Colonic mucosa (tissue), 4 donors: Measurements from ENCODE around the gene CFAP52. TPM values are rescaled to one million over a fixed set of nuclear protein-coding genes. Genes with fewer than 3 reads are reported as not detected.
"Not testable (repeated sequence)": the region's sequence is repeated elsewhere in the genome, so short reads cannot be mapped to it uniquely, and the experiment has no call there.

Experiments
- DNase-seq: peaks from one replicate; pipeline ENCODE4 v3.0.0-alpha.2; 2020
- H3K27ac ChIP-seq: fragments of 200-600 bp; one replicate; pipeline ENCODE4 v1.8.0; 2021
- H3K27me3 ChIP-seq: fragments of 200-600 bp; one replicate; pipeline ENCODE4 v1.8.0; 2021
- H3K36me3 ChIP-seq: fragments of 200-600 bp; one replicate; pipeline ENCODE4 v1.8.0; 2021
- H3K4me1 ChIP-seq: fragments of 200-600 bp; one replicate; pipeline ENCODE4 v1.8.0; 2021; ENCODE audit warnings: mild to moderate bottlenecking
- H3K4me3 ChIP-seq: fragments of 200-600 bp; one replicate; pipeline ENCODE4 v1.8.0; 2021
- H3K9ac ChIP-seq, 2 donors: one replicate each; pipeline ENCODE4 v1.7.0; 2013; ENCODE audit warnings: control low read depth in 2 of 2, low read depth in 2 of 2, low read length in 2 of 2
- H3K9me3 ChIP-seq: fragments of 200-600 bp; one replicate; pipeline ENCODE4 v1.8.0; 2021
- intact Hi-C: fragments of 100-400 bp; cut with DNase I; formaldehyde crosslinking; loops from one replicate; pipeline ENCODE4 v1.14.1; 2022
- total RNA-seq, 2 donors: library from RNA; stranded (reverse); fragmentation: NEBNext Ultra II Directional in 1 of 2; extraction: Animal tissue kit (Norgen Biotek cat#: 25700) in 1 of 2; gene quantifications; one replicate each; pipeline ENCODE4 v1.2.1, GENCODE V29; 2021
- TF ChIP-seq, protein P1 (sequence below): fragments of 200-600 bp; IDR thresholded peaks from one replicate; pipeline ENCODE4 v1.8.0; 2022; ENCODE audit warnings: antibody characterized with exemption, mild to moderate bottlenecking
- donor health status: healthy.
- donor health status: DM: no; HTN: no; CAD: no.
- donor health status: DM: no; HTN: no; CAD: no.

Gene CFAP52
- total RNA-seq, 2 donors from 2014 or later, result not detected

DNA sequence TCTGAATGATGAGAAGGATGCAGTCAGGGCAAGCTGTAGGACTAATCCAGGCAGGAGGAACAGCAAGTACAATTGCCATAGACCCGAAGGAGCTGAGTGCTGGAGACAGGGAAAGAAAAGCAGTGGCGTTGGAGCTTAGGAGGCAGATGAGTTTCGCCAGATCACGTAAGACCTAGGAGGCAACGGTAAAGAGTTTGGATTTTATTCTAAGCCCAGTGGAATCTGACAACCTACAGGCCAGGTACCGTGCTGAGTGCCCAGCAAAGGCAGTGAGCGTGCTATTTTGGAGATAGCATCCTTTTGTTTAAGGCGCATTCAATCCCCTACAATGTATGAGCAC, 70.1 kb downstream of the CFAP52 start:
- H3K9ac ChIP-seq, result peak overlapping the region in 1 of 2 donors; percentile 85
- H3K4me3 ChIP-seq, result peak overlapping the region; percentile 64
- H3K9me3 ChIP-seq, result no peaks in the 10 kb centered on the region
- H3K27ac ChIP-seq, result peak overlapping the region; percentile 94
- TF ChIP-seq, protein P1, sequence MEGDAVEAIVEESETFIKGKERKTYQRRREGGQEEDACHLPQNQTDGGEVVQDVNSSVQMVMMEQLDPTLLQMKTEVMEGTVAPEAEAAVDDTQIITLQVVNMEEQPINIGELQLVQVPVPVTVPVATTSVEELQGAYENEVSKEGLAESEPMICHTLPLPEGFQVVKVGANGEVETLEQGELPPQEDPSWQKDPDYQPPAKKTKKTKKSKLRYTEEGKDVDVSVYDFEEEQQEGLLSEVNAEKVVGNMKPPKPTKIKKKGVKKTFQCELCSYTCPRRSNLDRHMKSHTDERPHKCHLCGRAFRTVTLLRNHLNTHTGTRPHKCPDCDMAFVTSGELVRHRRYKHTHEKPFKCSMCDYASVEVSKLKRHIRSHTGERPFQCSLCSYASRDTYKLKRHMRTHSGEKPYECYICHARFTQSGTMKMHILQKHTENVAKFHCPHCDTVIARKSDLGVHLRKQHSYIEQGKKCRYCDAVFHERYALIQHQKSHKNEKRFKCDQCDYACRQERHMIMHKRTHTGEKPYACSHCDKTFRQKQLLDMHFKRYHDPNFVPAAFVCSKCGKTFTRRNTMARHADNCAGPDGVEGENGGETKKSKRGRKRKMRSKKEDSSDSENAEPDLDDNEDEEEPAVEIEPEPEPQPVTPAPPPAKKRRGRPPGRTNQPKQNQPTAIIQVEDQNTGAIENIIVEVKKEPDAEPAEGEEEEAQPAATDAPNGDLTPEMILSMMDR, result no peak
- DNase-seq, result no peak
- intact Hi-C loops, result no loop called here
- no peaks in the 10 kb centered on the region for H3K27me3 ChIP-seq
- H3K4me1 ChIP-seq, result no peaks in the 10 kb centered on the region
- H3K36me3 ChIP-seq, result no peaks in the 10 kb centered on the region

DNA sequence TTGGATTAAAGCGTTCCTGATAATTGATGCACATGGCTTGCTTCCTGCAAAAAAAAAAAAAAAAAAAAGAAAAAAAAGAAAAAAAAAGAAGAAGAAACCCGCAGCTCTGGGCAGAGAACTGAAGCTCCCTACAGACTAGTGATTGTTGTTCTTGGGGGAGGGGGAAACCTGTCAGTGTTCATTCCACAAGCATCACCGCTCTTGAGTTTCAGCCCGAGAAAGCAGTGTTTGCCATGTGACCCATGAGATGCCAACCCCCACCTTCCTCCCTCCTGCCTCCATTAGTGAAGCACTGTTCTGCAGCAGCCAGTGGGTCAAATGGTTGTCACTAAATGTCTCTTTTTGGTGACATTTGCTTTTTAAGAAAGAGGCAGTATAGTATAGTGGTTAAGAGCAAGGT, 70.6 kb downstream of the CFAP52 start:
- TF ChIP-seq, protein P1, result no peak
- Histone ChIP-seq H3K9me3 (no peaks in the 10 kb centered on the region), H3K9ac (peak overlapping the region in 1 of 2 donors; percentile 85), H3K27me3 (no peaks in the 10 kb centered on the region), H3K4me3 (peak overlapping the region; percentile 64), H3K27ac (no peak overlapping the region), H3K36me3 (no peaks in the 10 kb centered on the region), H3K4me1 (no peaks in the 10 kb centered on the region)
- no peak for DNase-seq
- intact Hi-C loops, result no loop called here

DNA sequence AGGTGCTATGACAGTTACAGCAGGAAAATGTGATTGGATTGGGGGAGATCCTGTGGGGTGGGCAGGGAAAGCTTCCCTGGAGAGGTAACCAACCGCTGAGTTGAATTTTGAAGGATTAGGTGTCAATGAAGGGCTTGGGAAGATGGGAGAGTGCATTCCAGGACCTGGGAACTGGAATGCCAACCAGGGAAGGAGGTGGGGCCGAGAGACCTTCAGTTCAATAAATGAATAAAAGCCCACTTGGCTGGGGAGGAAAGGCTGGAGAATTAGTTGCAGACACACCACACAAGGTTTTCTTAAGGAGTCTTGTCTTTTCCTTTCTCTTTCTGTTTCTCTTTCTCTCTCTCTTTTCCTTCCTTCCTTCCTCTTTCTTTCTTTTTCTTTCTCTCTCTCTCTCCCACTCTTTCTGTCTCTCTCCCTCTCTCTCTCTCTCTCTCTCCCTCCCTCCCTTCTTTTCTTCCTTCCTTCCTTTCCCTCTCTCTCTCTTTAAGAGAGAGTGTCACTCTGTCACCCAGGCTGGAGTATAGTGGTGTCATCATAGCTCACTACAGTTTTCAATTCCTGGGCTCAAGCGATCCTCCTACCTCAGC, 72.2 kb downstream of the CFAP52 start:
- DNase-seq, result no peak
- Histone ChIP-seq H3K4me3 (no peak overlapping the region), H3K27me3 (no peaks in the 10 kb centered on the region), H3K27ac (no peak overlapping the region), H3K4me1 (no peaks in the 10 kb centered on the region), H3K9ac (no peak overlapping the region), H3K9me3 (no peaks in the 10 kb centered on the region), H3K36me3 (no peaks in the 10 kb centered on the region)
- intact Hi-C loops, result no loop called here
- TF ChIP-seq, protein P1, result no peak

DNA sequence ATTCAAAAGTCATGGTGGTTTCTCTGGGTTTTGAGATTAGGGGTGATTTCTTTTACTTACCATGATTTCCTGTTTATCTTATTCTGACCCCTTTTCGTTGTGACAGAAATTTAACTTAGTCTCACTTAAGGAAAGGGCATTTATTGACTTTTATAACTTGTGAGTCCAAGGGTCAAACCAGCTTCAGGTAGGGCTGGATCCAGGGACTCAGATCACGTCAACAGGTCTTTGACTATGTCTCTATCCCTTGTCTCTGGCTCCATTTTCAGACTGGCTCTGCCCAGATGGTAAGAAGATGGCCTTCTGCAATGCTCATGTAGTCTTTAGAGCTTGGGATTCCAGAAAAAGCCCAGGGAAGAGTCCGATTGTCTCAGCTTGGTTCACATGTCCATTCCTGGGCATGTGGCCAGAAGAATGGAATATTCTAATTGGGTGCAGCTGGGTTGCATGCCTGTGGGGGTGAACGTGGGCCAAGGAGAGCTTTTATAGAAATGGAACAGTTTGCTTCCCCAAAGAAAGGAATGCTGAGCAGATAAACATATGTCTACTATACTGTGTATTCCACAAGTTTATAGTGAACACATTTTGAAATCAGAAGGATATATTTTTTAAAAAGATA, 82.3 kb downstream of the CFAP52 start:
- Histone ChIP-seq H3K27me3 (no peaks in the 10 kb centered on the region), H3K9ac (no peak overlapping the region), H3K4me3 (no peak overlapping the region), H3K36me3 (no peaks in the 10 kb centered on the region), H3K4me1 (no peaks in the 10 kb centered on the region), H3K27ac (peak overlapping the region; percentile 29), H3K9me3 (no peaks in the 10 kb centered on the region)
- DNase-seq, result peak; percentile 64
- intact Hi-C loops, result no loop called here
- TF ChIP-seq, protein P1, result no peak

DNA sequence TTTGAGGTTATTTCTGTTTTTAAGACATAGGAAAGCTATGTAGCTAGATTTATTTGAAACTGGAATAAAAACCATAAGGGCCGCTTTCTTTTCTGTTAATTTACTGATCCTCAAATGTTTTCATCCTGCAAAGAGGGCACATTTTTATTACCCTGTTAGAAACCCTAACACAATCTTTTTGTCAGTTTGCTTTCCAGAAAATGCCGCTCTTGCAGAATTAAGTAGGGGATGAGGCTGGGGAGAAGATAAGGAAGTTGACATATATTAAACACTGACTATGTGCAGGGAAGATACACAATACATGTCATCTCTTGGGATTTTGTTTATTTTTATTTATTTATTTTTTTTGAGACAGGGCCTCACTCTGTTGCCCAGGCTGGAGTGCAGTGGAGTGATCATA, 84.6 kb downstream of the CFAP52 start:
- intact Hi-C loops, result no loop called here
- H3K27ac ChIP-seq, result no peak overlapping the region
- H3K4me1 ChIP-seq, result no peaks in the 10 kb centered on the region
- no peaks in the 10 kb centered on the region for H3K9me3 ChIP-seq
- no peak for DNase-seq
- H3K36me3 ChIP-seq, result no peaks in the 10 kb centered on the region
- H3K4me3 ChIP-seq, result no peak overlapping the region
- H3K27me3 ChIP-seq, result no peaks in the 10 kb centered on the region
- H3K9ac ChIP-seq, result no peak overlapping the region
- TF ChIP-seq, protein P1, result no peak

DNA sequence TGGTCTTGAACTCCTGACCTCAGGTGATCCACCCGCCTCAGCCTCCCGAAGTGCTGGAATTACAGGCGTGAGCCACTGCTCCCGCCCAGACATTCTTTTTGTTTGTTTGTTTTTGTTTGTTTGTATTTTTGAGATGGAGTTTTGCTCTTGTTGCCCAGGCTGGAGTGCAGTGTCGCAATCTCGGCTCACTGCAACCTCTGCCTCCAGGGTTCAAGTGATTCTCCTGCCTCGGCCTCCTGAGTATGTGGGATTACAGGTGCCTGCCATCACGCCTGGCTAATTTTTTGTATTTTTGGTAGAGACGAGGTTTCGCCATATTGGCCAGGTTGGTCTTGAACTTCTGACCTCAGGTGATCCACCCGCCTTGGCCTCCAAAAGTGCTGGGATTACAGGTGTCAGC, 87.1 kb downstream of the CFAP52 start:
- H3K4me3 ChIP-seq, H3K27ac ChIP-seq, H3K27me3 ChIP-seq, H3K36me3 ChIP-seq, DNase-seq, H3K4me1 ChIP-seq, intact Hi-C loops, H3K9me3 ChIP-seq, H3K9ac ChIP-seq: not testable (repeated sequence)
